HG03378 (cell line): Measurements from ENCODE around the gene F8.
"Not testable (repeated sequence)": the region's sequence is repeated elsewhere in the genome, so short reads cannot be mapped to it uniquely, and the experiment has no call there.

Source experiments
- ATAC-seq: cut with Tn5 transposase; IDR thresholded peaks from one replicate; pipeline ENCODE4 v1.9.1; 2021; ENCODE audit warnings: mild to moderate bottlenecking, moderate library complexity; ENCODE audit not compliant: unreplicated experiment

Gene F8

GRCh38 chrX:155035688-155036087 is 13.2 kb upstream of the F8 start:
- ATAC-seq: no peak

- ATAC-seq: no peak
Observed at GRCh38 chrX:155031657-155032056, 9.1 kb upstream of the F8 start.

- ATAC-seq: no peak
Observed at GRCh38 chrX:155028877-155029291, 6.4 kb upstream of the F8 start.

GRCh38 chrX:155028129-155028528 is 5.6 kb upstream of the F8 start:
- ATAC-seq: no peak

- ATAC-seq: no peak
Observed at GRCh38 chrX:155027509-155028066, 5.1 kb upstream of the F8 start.

GRCh38 chrX:155026727-155027508 is 4.4 kb upstream of the F8 start, which contains the start of gene FUNDC2:
Gene FUNDC2, plus strand, starts transcription at chrX:155026844. Its CDS starts 95 bp downstream, at chrX:155026939.
- ATAC-seq: peak; percentile 83

- ATAC-seq: no peak
Observed at GRCh38 chrX:155026420-155026726, 3.9 kb upstream of the F8 start.

- no peak for ATAC-seq
Observed at GRCh38 chrX:155023907-155024833, 1.6 kb upstream of the F8 start.

- ATAC-seq: no peak
Observed at GRCh38 chrX:155020591-155020990, 1.9 kb downstream of the F8 start.

- ATAC-seq: no peak
Observed at GRCh38 chrX:155009994-155010472, 12.5 kb downstream of the F8 start.

- not testable (repeated sequence) for ATAC-seq
Observed at GRCh38 chrX:155008578-155008977, 13.9 kb downstream of the F8 start.

GRCh38 chrX:155006913-155007671 is 15.4 kb downstream of the F8 start:
- ATAC-seq: not testable (repeated sequence)

GRCh38 chrX:155006379-155006778 is 16.1 kb downstream of the F8 start:
- not testable (repeated sequence) for ATAC-seq

- no peak for ATAC-seq
Observed at GRCh38 chrX:155005190-155005589, 17.3 kb downstream of the F8 start.

- no peak for ATAC-seq
Observed at GRCh38 chrX:155001873-155002272, 20.6 kb downstream of the F8 start.

GRCh38 chrX:155000841-155001240 is 21.7 kb downstream of the F8 start:
- ATAC-seq: no peak

- no peak for ATAC-seq
Observed at GRCh38 chrX:154998204-154998880, 24.2 kb downstream of the F8 start.

- no peak for ATAC-seq
Observed at GRCh38 chrX:154991476-154991875, 31.0 kb downstream of the F8 start.

GRCh38 chrX:154991039-154991438 is 31.5 kb downstream of the F8 start:
- ATAC-seq: peak; percentile 59

- ATAC-seq: peak; percentile 70
Observed at GRCh38 chrX:154990496-154990895, 32.0 kb downstream of the F8 start.
